PC-9 (cell line): Measurements from ENCODE around the gene ZMIZ1. TPM values are rescaled to one million over a fixed set of nuclear protein-coding genes. Genes with fewer than 3 reads are reported as not detected.

ENCODE experiments used
- BruUV-seq: library from RNA; stranded (reverse); fragments of 400-500 nt; replicated peaks from 2 replicates; lab custom pipeline; 2021; lab: Mats Ljungman, UMichigan
- CTCF ChIA-PET: fragments of 300-600 bp; sonication (Branson Sonifier 250); formaldehyde crosslinking; loops from one replicate; lab custom pipeline; 2022; ENCODE audit warnings: antibody characterized with exemption; lab: Charles Lee
- POLR2A ChIA-PET: fragments of 300-600 bp; sonication (Branson Sonifier 250); formaldehyde crosslinking; loops from one replicate; lab custom pipeline; 2022; ENCODE audit warnings: antibody characterized with exemption; ENCODE audit not compliant: unreplicated experiment; lab: Charles Lee
- DNase-seq, 2 experiments: peaks; one replicate each; pipeline versions ENCODE4 v3.0.0 to v3.0.0-alpha.2; 2015 to 2022; ENCODE audit warnings: mixed read lengths in 1 of 2
- H2AFZ ChIP-seq: fragments of 200-600 bp; sonication (generic); 2 replicates; pipeline ENCODE4 v1.8.1; 2017; ENCODE audit warnings: antibody characterized with exemption
- H3F3A ChIP-seq: fragments of 200-600 bp; sonication (generic); 2 replicates; pipeline ENCODE4 v1.8.1; 2017; ENCODE audit warnings: antibody characterized with exemption, mild to moderate bottlenecking, low read depth; ENCODE audit not compliant: insufficient read depth
- H3K27ac ChIP-seq: fragments of 200-600 bp; sonication (generic); 2 replicates; pipeline ENCODE4 v1.6.1; 2016; ENCODE audit warnings: mixed run types
- H3K27me3 ChIP-seq: fragments of 200-600 bp; sonication (generic); 2 replicates; pipeline ENCODE4 v1.6.1; 2016; ENCODE audit warnings: low read depth, mixed run types; ENCODE audit not compliant: insufficient read depth
- H3K36me3 ChIP-seq: fragments of 200-600 bp; sonication (generic); 2 replicates; pipeline ENCODE4 v1.6.1; 2016; ENCODE audit warnings: low read depth, mixed run types
- H3K4me1 ChIP-seq: fragments of 200-600 bp; sonication (generic); replicated peaks from 2 replicates; pipeline ENCODE4 v1.6.1; 2016; ENCODE audit warnings: mixed run types; ENCODE audit not compliant: insufficient read depth
- H3K4me2 ChIP-seq: fragments of 200-600 bp; sonication (generic); 2 replicates; pipeline ENCODE4 v1.6.1; 2017; ENCODE audit warnings: mixed run types
- H3K4me3 ChIP-seq: fragments of 200-600 bp; sonication (generic); 2 replicates; pipeline ENCODE4 v1.6.1; 2016; ENCODE audit warnings: mixed run types
- H3K79me2 ChIP-seq: fragments of 200-600 bp; sonication (generic); 2 replicates; pipeline ENCODE4 v1.6.1; 2017; ENCODE audit warnings: low read depth, mixed run types
- H3K9me2 ChIP-seq: fragments of 200-600 bp; sonication (generic); 2 replicates; pipeline ENCODE4 v1.8.1; 2017; ENCODE audit warnings: mild to moderate bottlenecking; ENCODE audit not compliant: insufficient read depth
- H3K9me3 ChIP-seq: fragments of 200-600 bp; sonication (generic); 2 replicates; pipeline ENCODE4 v1.8.1; 2016; ENCODE audit warnings: low read depth; ENCODE audit not compliant: insufficient read depth
- H4K20me1 ChIP-seq: fragments of 200-600 bp; sonication (generic); 2 replicates; pipeline ENCODE4 v1.8.1; 2017; ENCODE audit not compliant: insufficient read depth
- EZH2 ChIP-seq: fragments of 200-600 bp; sonication (generic); IDR thresholded peaks from 2 replicates; pipeline ENCODE4 v1.8.0; 2017; ENCODE audit warnings: antibody characterized with exemption, low read depth
- intact Hi-C: fragments of 100-400 bp; cut with micrococcal nuclease; formaldehyde crosslinking; loops from one replicate; pipeline ENCODE4 v1.10.0; 2022; ENCODE audit not compliant: unreplicated experiment
- total RNA-seq: library from RNA; stranded (reverse); gene quantifications from 2 replicates; pipeline ENCODE4 v1.2.3, GENCODE V29; 2021
- TF ChIP-seq, protein P1 (sequence below): fragments of 200-600 bp; sonication (generic); conservative IDR thresholded peaks from 2 replicates; pipeline ENCODE4 v1.6.1; 2017; ENCODE audit warnings: mixed run types, antibody characterized with exemption, mild to moderate bottlenecking, moderate library complexity

ZMIZ1 gene
- total RNA-seq, 1 experiment from 2014 or later, result 47.6 TPM

- Histone ChIP-seq H3K4me2 (no peak overlapping the region), H4K20me1 (no peaks in the 10 kb centered on the region; the same call in none of the 2 replicates), H3K9me3 (no peaks in the 10 kb centered on the region), H3K27me3 (no peaks in the 10 kb centered on the region), H3K27ac (no peak overlapping the region), H3F3A (no peaks in the 10 kb centered on the region), H3K4me1 (no peaks in the 10 kb centered on the region), H3K4me3 (no peak overlapping the region), H3K79me2 (no peaks in the 10 kb centered on the region), H3K9me2 (no peaks in the 10 kb centered on the region), H2AFZ (no peak overlapping the region), H3K36me3 (no peaks in the 10 kb centered on the region)
- DNase-seq, result no peak
- BruUV-seq, result no TSS peak
- ChIA-PET POLR2A (no interaction called here), CTCF (no interaction called here)
- TF ChIP-seq, protein P1, sequence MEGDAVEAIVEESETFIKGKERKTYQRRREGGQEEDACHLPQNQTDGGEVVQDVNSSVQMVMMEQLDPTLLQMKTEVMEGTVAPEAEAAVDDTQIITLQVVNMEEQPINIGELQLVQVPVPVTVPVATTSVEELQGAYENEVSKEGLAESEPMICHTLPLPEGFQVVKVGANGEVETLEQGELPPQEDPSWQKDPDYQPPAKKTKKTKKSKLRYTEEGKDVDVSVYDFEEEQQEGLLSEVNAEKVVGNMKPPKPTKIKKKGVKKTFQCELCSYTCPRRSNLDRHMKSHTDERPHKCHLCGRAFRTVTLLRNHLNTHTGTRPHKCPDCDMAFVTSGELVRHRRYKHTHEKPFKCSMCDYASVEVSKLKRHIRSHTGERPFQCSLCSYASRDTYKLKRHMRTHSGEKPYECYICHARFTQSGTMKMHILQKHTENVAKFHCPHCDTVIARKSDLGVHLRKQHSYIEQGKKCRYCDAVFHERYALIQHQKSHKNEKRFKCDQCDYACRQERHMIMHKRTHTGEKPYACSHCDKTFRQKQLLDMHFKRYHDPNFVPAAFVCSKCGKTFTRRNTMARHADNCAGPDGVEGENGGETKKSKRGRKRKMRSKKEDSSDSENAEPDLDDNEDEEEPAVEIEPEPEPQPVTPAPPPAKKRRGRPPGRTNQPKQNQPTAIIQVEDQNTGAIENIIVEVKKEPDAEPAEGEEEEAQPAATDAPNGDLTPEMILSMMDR, result no peak
- TF ChIP-seq EZH2, result no peak
- intact Hi-C loops, result no loop called here
These were observed 185.7 kb downstream of the ZMIZ1 start for GRCh38 chr10:79254333-79255006.

DNA sequence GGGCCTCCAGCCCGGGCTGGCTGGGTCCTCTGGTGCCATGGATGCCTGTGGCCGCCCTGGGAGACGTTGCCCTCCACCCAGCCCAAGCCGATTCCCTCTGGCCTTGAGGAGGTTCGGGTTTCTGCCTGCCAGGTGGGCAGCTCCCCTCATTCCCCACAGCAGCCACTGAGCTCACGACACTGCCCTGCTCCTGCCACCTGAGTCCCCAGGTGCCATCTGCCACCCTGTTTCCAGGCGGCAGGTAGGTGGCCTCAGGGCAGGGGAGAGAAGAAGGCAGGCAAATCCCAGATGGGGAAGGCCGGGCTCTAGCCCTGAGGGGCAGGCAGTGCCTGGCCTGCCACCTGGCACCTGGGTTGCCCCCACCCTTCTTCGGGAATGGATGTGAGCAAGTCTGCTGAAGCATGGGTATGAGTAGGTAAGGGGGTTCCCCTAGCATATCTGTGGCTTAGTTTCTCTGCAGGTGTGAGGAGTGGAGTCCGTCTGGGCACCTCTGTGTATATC lies 186.3 kb downstream of the ZMIZ1 start:
- Histone ChIP-seq H3K27me3 (no peaks in the 10 kb centered on the region), H3K36me3 (no peaks in the 10 kb centered on the region), H4K20me1 (no peaks in the 10 kb centered on the region; the same call in none of the 2 replicates), H3K4me2 (no peak overlapping the region), H3K9me3 (no peaks in the 10 kb centered on the region), H3K4me1 (no peaks in the 10 kb centered on the region), H3K79me2 (no peaks in the 10 kb centered on the region), H3K9me2 (no peaks in the 10 kb centered on the region), H3F3A (no peaks in the 10 kb centered on the region), H2AFZ (no peak overlapping the region), H3K4me3 (no peak overlapping the region), H3K27ac (no peak overlapping the region)
- ChIA-PET POLR2A (no interaction called here), CTCF (no interaction called here)
- TF ChIP-seq EZH2, result no peak
- TF ChIP-seq, protein P1, result no peak
- DNase-seq, result no peak
- no TSS peak for BruUV-seq
- intact Hi-C loops, result no loop called here

- intact Hi-C loops, result no loop called here
- H2AFZ ChIP-seq, result no peak overlapping the region
- no TSS peak for BruUV-seq
- no peaks in the 10 kb centered on the region for H3K79me2 ChIP-seq
- no peaks in the 10 kb centered on the region; the same call in 1 of the 2 replicates for H4K20me1 ChIP-seq
- H3K27me3 ChIP-seq, result no peaks in the 10 kb centered on the region
- CTCF ChIA-PET, result no interaction called here
- H3K36me3 ChIP-seq, result no peaks in the 10 kb centered on the region
- no peak overlapping the region for H3K4me3 ChIP-seq
- H3K27ac ChIP-seq, result no peak overlapping the region
- H3K9me2 ChIP-seq, result no peaks in the 10 kb centered on the region
- TF ChIP-seq, protein P1, result no peak
- no peak for TF ChIP-seq EZH2
- POLR2A ChIA-PET, result no interaction called here
- DNase-seq, result no peak
- no peaks in the 10 kb centered on the region for H3K4me1 ChIP-seq
- H3F3A ChIP-seq, result no peaks in the 10 kb centered on the region
- no peak overlapping the region for H3K4me2 ChIP-seq
- H3K9me3 ChIP-seq, result no peaks in the 10 kb centered on the region
These were observed 187.6 kb downstream of the ZMIZ1 start for GRCh38 chr10:79256264-79256806.
